Measurements from ENCODE around the gene ITPRID2.
A peak's percentile ranks its signal among the peaks of the same experiment; 100 is the strongest.

Gene ITPRID2

DNA sequence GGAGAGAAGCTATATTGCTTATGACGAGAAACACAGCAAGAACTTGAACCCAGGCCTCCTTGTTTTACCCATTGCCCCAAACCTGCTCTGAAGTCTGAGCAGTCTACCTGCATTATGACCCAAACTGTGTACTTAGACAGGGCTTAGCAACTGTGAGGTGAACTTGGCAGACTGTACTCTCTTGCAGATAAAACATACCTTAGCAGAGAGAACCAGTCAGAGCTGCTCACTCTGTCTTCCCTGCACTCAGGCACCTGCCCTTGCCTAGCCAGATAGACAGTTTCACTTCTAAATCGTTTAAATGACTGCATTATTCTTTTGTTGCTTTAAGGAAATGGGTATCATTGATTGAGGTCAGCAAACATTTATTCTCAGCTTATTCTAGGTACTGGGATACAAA is 20.3 kb downstream of the ITPRID2 start:
- TF ChIP-seq ZFX (IDR thresholded peaks at IDR 0.05; ENCODE audit: borderline replicate concordance) = no peak
- TF ChIP-seq, protein P1, sequence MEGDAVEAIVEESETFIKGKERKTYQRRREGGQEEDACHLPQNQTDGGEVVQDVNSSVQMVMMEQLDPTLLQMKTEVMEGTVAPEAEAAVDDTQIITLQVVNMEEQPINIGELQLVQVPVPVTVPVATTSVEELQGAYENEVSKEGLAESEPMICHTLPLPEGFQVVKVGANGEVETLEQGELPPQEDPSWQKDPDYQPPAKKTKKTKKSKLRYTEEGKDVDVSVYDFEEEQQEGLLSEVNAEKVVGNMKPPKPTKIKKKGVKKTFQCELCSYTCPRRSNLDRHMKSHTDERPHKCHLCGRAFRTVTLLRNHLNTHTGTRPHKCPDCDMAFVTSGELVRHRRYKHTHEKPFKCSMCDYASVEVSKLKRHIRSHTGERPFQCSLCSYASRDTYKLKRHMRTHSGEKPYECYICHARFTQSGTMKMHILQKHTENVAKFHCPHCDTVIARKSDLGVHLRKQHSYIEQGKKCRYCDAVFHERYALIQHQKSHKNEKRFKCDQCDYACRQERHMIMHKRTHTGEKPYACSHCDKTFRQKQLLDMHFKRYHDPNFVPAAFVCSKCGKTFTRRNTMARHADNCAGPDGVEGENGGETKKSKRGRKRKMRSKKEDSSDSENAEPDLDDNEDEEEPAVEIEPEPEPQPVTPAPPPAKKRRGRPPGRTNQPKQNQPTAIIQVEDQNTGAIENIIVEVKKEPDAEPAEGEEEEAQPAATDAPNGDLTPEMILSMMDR (IDR thresholded peaks at IDR 0.05) = no peak
- H3K27ac ChIP-seq = peak overlapping the region; percentile 1; the same call in 1 of the 2 replicates

DNA sequence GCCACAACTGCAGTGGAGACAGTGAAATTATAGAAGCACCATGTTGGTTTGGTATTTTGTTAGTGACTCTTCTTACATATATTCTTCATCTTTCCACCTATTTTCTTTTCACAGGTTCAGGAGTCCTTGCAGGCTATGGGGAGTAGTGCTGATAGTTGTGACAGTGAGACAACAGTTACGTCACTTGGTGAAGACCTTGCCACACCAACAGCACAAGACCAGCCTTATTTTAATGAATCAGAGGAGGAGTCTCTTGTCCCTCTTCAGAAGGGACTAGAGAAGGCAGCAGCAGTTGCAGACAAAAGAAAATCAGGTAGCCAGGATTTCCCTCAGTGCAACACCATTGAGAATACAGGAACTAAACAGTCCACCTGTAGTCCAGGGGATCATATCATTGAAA is 23.6 kb downstream of the ITPRID2 start:
- H3K27ac ChIP-seq = peak overlapping the region; percentile 33
- no peak for TF ChIP-seq ZFX (IDR thresholded peaks at IDR 0.05; ENCODE audit: borderline replicate concordance)
- TF ChIP-seq, protein P1 (IDR thresholded peaks at IDR 0.05) = no peak

DNA sequence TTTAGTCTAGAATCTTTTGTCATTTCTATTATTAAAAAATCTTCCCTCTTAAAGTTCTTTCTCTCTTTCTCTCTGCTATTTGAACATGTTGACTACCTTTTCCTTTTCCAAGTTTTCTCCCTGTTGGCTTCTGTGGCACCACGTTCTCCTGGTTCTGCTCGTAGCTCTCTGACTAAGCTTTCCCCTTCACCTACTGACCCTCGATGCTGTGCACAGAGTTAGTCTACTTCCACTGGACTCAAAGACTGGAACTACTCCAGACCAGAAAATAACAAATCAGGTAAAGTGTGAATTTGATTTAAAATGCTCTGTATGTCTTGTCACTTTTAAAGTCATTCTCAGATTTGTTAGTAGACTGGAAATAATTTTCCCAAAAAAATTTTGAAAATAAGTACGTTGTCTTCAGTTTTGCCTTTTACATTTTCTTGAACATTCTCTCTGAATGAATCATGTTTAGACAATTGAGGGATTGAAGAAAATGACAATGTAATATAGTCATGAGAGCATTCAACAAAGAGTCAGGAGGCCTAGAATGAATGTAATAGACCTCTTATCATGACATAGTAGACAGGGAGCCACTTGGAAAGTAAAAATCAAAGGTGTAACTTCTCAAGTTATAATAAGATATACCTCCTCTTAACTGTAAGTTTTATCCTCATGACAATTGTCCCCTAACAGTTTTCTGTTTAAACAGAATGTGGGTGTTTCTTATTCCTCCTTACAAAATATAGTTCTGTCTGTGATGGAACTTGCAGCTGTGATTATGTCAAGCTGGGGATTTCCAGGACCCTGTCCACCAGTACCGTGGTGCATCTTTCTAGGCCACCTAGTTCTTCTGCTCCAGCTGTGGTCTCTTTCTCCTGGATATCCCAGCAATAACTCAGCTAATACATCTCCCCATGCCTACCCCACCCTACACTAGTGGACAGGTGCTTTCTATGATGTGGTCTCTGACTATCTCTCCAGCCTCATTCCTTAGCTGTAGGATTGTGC is 25.5 kb downstream of the ITPRID2 start:
- H3K27ac ChIP-seq = peak overlapping the region; percentile 33
- TF ChIP-seq, protein P1 (IDR thresholded peaks at IDR 0.05) = no peak
- no peak for TF ChIP-seq ZFX (IDR thresholded peaks at IDR 0.05; ENCODE audit: borderline replicate concordance)

DNA sequence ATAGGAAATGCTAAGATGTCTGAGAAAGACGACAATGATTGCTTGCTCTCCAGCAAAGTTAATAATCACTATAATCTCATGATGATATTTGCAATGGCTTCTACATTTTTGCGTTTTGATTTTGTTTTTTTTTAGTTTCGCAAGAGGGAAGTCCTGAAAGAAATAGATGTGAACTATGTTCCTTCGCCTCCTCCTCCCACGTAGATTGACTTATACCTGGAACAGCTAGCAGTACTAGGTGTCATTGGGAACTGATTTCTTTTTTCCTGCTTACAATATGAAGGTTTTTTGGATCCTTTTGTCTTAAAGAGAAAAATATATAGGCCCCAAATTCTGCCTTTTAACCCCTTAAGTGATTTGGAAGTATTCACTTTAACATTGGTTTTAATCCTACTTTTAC is 26.7 kb downstream of the ITPRID2 start:
- H3K27ac ChIP-seq = peak overlapping the region; percentile 33; the same call in 1 of the 2 replicates
- TF ChIP-seq, protein P1 (IDR thresholded peaks at IDR 0.05) = no peak
- TF ChIP-seq ZFX (IDR thresholded peaks at IDR 0.05; ENCODE audit: borderline replicate concordance) = no peak

DNA sequence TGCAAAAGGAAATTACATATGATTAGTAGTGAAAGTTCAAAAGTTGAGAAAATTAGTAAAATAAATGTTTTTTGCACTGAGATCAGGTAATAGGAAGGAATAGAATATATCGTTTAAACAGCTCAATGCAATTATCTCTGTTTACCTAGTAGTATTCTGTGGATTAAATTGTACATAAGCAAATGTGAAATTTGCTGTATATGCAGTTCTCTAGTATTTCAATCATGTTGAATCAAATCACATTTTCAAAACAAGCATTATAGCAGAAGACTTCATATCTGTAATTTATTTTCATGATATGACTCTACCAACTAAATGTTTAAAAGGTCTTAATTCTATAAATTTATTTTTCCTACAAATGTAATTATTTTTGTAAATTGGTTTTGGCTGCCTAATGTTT is 31.6 kb downstream of the ITPRID2 start:
- H3K27ac ChIP-seq = peak overlapping the region; percentile 36
- TF ChIP-seq, protein P1 (IDR thresholded peaks at IDR 0.05) = no peak
- TF ChIP-seq ZFX (IDR thresholded peaks at IDR 0.05; ENCODE audit: borderline replicate concordance) = no peak

DNA sequence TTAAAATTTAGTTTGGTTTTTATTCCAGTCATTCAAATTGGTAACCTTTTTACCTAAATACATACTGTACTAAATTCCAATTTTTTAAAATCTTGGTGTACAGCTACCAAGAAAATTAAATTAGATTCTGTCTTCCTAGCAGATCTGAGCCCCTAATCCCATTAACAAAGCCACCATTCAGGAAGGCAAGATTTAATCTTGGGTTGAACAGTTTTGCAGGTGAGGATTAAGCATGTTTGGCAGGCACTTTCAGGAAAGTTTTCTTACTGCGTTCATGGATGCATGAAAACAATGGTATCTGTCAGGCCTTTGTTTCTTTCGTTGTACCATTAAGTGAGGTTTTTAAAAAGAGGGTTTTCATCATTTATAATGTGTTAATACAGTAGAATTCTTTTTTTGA is 32.8 kb downstream of the ITPRID2 start:
- H3K27ac ChIP-seq = peak overlapping the region; percentile 36
- TF ChIP-seq, protein P1 (IDR thresholded peaks at IDR 0.05) = no peak
- no peak for TF ChIP-seq ZFX (IDR thresholded peaks at IDR 0.05; ENCODE audit: borderline replicate concordance)

DNA sequence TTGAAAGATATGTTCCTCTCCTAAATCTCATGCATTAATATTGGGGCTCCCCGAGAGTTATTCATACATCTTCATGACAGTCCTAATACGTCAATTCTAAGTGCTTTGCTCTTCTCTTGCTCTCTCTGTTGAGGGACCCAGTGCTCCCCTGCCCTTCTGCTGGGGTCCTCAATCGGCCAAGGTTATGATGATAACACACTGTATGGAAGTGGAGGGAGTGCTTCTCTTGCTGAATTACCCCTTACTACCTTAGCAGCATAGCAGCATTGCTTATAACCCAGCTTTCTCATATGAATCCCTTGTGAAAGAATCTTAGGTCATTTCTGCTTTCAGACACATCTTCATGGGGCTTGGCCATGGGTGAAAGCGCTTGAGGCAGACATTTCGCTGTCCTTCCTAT is 43.2 kb downstream of the ITPRID2 start:
- H3K27ac ChIP-seq = no peak overlapping the region
- TF ChIP-seq ZFX (IDR thresholded peaks at IDR 0.05; ENCODE audit: borderline replicate concordance) = no peak
- TF ChIP-seq, protein P1 (IDR thresholded peaks at IDR 0.05) = no peak

Measured in 22Rv1 (cell line).